K562 (cell line): ENCODE measurements around the gene CIP2A. TPM values are rescaled to one million over a fixed set of nuclear protein-coding genes. Genes with fewer than 3 reads are reported as not detected.

Source experiments
- ATAC-seq: fragments of 200-7000 bp; cut with Tn5 transposase; 3 replicates; pipeline ENCODE4 v1.9.1; 2020; ENCODE audit warnings: moderate library complexity
- BruUV-seq: library from RNA; stranded (reverse); fragments of 400-500 nt; replicated peaks from 2 replicates; lab custom pipeline; 2021; lab: Mats Ljungman, UMichigan
- CTCF ChIA-PET: fragments of 300-600 bp; formaldehyde crosslinking; extraction: SDS; loops from one replicate; lab custom pipeline; 2021; ENCODE audit warnings: low intra/inter-chr PET ratio; lab: Yijun Ruan, JAX
- POLR2A ChIA-PET: fragments of 300-600, 350-650 bp; sonication (Branson Sonifier 250); formaldehyde crosslinking; extraction: SDS; loops from one replicate; lab custom pipeline; 2021; ENCODE audit warnings: antibody characterized with exemption, inconsistent platforms; lab: Yijun Ruan, JAX
- DNase-seq, 4 experiments: peaks; one replicate each; pipeline versions ENCODE4 v3.0.0 to v3.0.0-alpha.2; 2011 to 2018; ENCODE audit warnings: low spot score in 3 of 4, mixed read lengths in 3 of 4; ENCODE audit errors: extremely low read depth in 1 of 4
- FAIRE-seq: peaks from 2 replicates; lab custom pipeline; 2011; peaks lifted over from hg19 to GRCh38; lab: Jason Lieb, UNC
- H2AFZ ChIP-seq: 2 replicates; pipeline ENCODE4 v1.6.0; 2011; ENCODE audit warnings: low read depth, low read length, control low read depth, inconsistent platforms
- H3K27ac ChIP-seq: fragments of 200-600 bp; 3 replicates; pipeline ENCODE4 v1.8.0; 2011; ENCODE audit warnings: low read depth, mild to moderate bottlenecking, control low read depth, inconsistent platforms, low read length, moderate library complexity, mixed read lengths; ENCODE audit errors: extremely low read depth
- H3K27me3 ChIP-seq, 2 experiments: fragments of 300-600 bp in 1 of 2; 2 replicates in 1 of 2; 3 replicates in 1 of 2; pipeline versions ENCODE4 v1.6.0 to v1.8.0; 2011; ENCODE audit warnings: inconsistent platforms in 2 of 2, low read length in 2 of 2, mild to moderate bottlenecking in 1 of 2, mixed read lengths in 1 of 2, moderate library complexity in 1 of 2; ENCODE audit not compliant: control insufficient read depth in 2 of 2, insufficient read depth in 2 of 2
- H3K36me3 ChIP-seq: fragments of 300-600 bp; 3 replicates; pipeline ENCODE4 v1.8.0; 2011; ENCODE audit warnings: mild to moderate bottlenecking, low read length, inconsistent platforms; ENCODE audit not compliant: control insufficient read depth, insufficient read depth
- H3K4me1 ChIP-seq, 2 experiments: fragments of 200-600 bp in 1 of 2; replicated peaks in 1 of 2; 2 replicates in 1 of 2; 3 replicates in 1 of 2; pipeline versions ENCODE4 v1.5.1 to v1.8.0; 2011; ENCODE audit warnings: inconsistent platforms in 2 of 2, low read length in 2 of 2, mild to moderate bottlenecking in 1 of 2, mixed read lengths in 1 of 2, moderate library complexity in 1 of 2; ENCODE audit not compliant: control insufficient read depth in 2 of 2, insufficient read depth in 2 of 2
- H3K4me2 ChIP-seq: 2 replicates; pipeline ENCODE4 v1.6.1; 2011; ENCODE audit warnings: low read length, control low read depth, inconsistent platforms, mixed read lengths; ENCODE audit not compliant: insufficient read depth
- H3K4me3 ChIP-seq: fragments of 200-600 bp; sonication (generic), shearing (Covaris generic); 2 replicates; pipeline ENCODE4 v1.5.1; 2016; ENCODE audit warnings: control low read depth, inconsistent platforms
- H3K79me2 ChIP-seq: fragments of 200-600 bp; 3 replicates; pipeline ENCODE4 v1.8.0; 2011; ENCODE audit warnings: low read length, inconsistent platforms; ENCODE audit not compliant: control insufficient read depth, insufficient read depth
- H3K9ac ChIP-seq, 2 experiments: 2 replicates each; pipeline versions ENCODE4 v1.6.0 to v1.6.1; 2011; ENCODE audit warnings: low read depth in 2 of 2, low read length in 2 of 2, control low read depth in 1 of 2, inconsistent platforms in 1 of 2, mild to moderate bottlenecking in 1 of 2, mixed read lengths in 1 of 2; ENCODE audit not compliant: insufficient read depth in 1 of 2
- H3K9me1 ChIP-seq: one replicate; pipeline ENCODE4 v1.6.0; 2011; ENCODE audit warnings: inconsistent platforms, mild to moderate bottlenecking, low read length, moderate library complexity; ENCODE audit not compliant: control insufficient read depth, insufficient read depth
- H3K9me3 ChIP-seq: replicated peaks from 2 replicates; pipeline ENCODE4 v1.5.1; 2011; ENCODE audit warnings: low read depth, low read length, inconsistent platforms; ENCODE audit not compliant: control insufficient read depth, insufficient read depth
- H4K20me1 ChIP-seq: replicated peaks from 2 replicates; pipeline ENCODE4 v1.6.1; 2011; ENCODE audit warnings: low read length, inconsistent platforms, mixed read lengths; ENCODE audit not compliant: control insufficient read depth, insufficient read depth
- DACH1 ChIP-seq: fragments of 450-650 bp; IDR thresholded peaks from 2 replicates; pipeline ENCODE4 v1.6.1; 2018; ENCODE audit not compliant: partially characterized antibody
- FIP1L1 ChIP-seq: fragments of 200-400 bp; formaldehyde crosslinking; IDR thresholded peaks from 2 replicates; pipeline ENCODE4 v1.6.1; 2018; ENCODE audit warnings: mild to moderate bottlenecking, low read depth, low read length; ENCODE audit not compliant: poor library complexity, severe bottlenecking
- GTF2F1 ChIP-seq: IDR thresholded peaks from 2 replicates; pipeline ENCODE4 v1.6.1; 2011; ENCODE audit warnings: low read depth, low read length, improper control_type of control experiment
- HSF4 ChIP-seq: fragments of 250-450 bp; sonication (Bioruptor Pico); IDR thresholded peaks from 2 replicates; pipeline ENCODE4 v2.1.2; 2022; ENCODE audit warnings: mild to moderate bottlenecking, moderate library complexity, borderline replicate concordance
- NR2F6 ChIP-seq: fragments of 450-650 bp; formaldehyde crosslinking; IDR thresholded peaks from 2 replicates; pipeline ENCODE4 v1.4.0; 2020; ENCODE audit warnings: mild to moderate bottlenecking
- PPARD ChIP-seq: fragments of 250-450 bp; sonication (Bioruptor Pico); IDR thresholded peaks from 2 replicates; pipeline ENCODE4 v1.8.0; 2022; ENCODE audit warnings: inconsistent platforms, mild to moderate bottlenecking, moderate library complexity
- ZBTB1 ChIP-seq: sonication (generic); formaldehyde crosslinking; IDR thresholded peaks from 2 replicates; pipeline ENCODE4 v1.8.1; 2023; ENCODE audit warnings: missing genetic modification reagents, low read depth, mild to moderate bottlenecking, borderline replicate concordance
- ZNF212 ChIP-seq: fragments of 450-650 bp; formaldehyde crosslinking; IDR thresholded peaks from 2 replicates; pipeline ENCODE4 v1.4.0; 2020; ENCODE audit warnings: mild to moderate bottlenecking
- ZNF76 ChIP-seq: fragments of 250-450 bp; sonication (Bioruptor Pico); IDR thresholded peaks from 2 replicates; pipeline ENCODE4 v1.4.0; 2020; ENCODE audit warnings: mild to moderate bottlenecking, moderate library complexity, borderline replicate concordance
- WGBS: fragments of 100-300 bp; shearing (Covaris generic); methylation state at CpG from one replicate; pipeline ENCODE4 v1.1.6; 2016; ENCODE audit warnings: low coverage, mixed read lengths; ENCODE audit not compliant: insufficient coverage; ENCODE audit errors: missing lambda C conversion rate; 5-methylcytosine and 5-hydroxymethylcytosine counted together
- in situ Hi-C: fragments of 300-500 bp; cut with MboI; formaldehyde crosslinking; loops from 4 replicates; pipeline ENCODE4 v1.15.0; 2018; ENCODE audit warnings: inconsistent platforms, mixed read lengths
- intact Hi-C: fragments of 100-400 bp; cut with micrococcal nuclease; formaldehyde crosslinking; loops from 2 replicates; pipeline ENCODE4 v1.14.2; 2022
- polyA plus RNA-seq, 8 experiments: library from polyadenylated mRNA; depleted of rRNA in 4 of 8; stranded (reverse) in 5 of 8; unstranded in 3 of 8; fragments of >200 nt; fragmentation: Nextera tagmentation in 2 of 8; fragmentation: Illumina TruSeq in 1 of 8; extraction: Ambion mirVana in 2 of 8; extraction: Trizol in 1 of 8; gene quantifications; 2 replicates each; pipeline versions ENCODE4 v1.2.1 to v1.2.3, GENCODE V29; 2011 to 2014; ENCODE audit warnings: inconsistent platforms in 1 of 8, missing spikeins in 1 of 8
- total RNA-seq, 7 experiments: library from RNA; depleted of rRNA in 6 of 7; stranded (reverse); fragments of >200 nt in 6 of 7; fragmentation: Illumina TruSeq in 2 of 7; extraction: Trizol in 2 of 7; gene quantifications; 2 replicates each; pipeline versions ENCODE4 v1.2.1 to v1.2.3, GENCODE V29; 2011 to 2021; ENCODE audit warnings: low replicate concordance in 1 of 7
- TF ChIP-seq, protein P1 (sequence below): sonication (generic); IDR thresholded peaks from 2 replicates; pipeline ENCODE4 v1.6.1; 2016
- TF ChIP-seq, protein P2 (sequence below), 2 experiments: fragments of 450-650 bp; IDR thresholded peaks; 2 replicates each; pipeline ENCODE4 v1.6.1; 2018; ENCODE audit warnings: mild to moderate bottlenecking in 2 of 2, low read depth in 1 of 2; ENCODE audit not compliant: partially characterized antibody in 2 of 2
- TF ChIP-seq, protein P3 (sequence below): IDR thresholded peaks from 2 replicates; pipeline ENCODE4 v1.6.1; 2011; ENCODE audit not compliant: insufficient read length; ENCODE audit errors: extremely low read depth
- TF ChIP-seq, protein P4 (sequence below): fragments of 250-450 bp; sonication (Bioruptor Pico); IDR thresholded peaks from 2 replicates; pipeline ENCODE4 v1.5.1; 2021; ENCODE audit warnings: mild to moderate bottlenecking
- TF ChIP-seq, protein P5 (sequence below): IDR thresholded peaks from 2 replicates; pipeline ENCODE4 v1.6.1; 2016; ENCODE audit warnings: missing genetic modification characterization, missing compliant biosample characterization

Gene CIP2A
- total and polyA plus RNA-seq, 9 of the 15 experiments (the other 6 are each of a cell fraction or from before 2014, with no cell fraction given): 10.5 to 41.7 (median 31.5) TPM

DNA sequence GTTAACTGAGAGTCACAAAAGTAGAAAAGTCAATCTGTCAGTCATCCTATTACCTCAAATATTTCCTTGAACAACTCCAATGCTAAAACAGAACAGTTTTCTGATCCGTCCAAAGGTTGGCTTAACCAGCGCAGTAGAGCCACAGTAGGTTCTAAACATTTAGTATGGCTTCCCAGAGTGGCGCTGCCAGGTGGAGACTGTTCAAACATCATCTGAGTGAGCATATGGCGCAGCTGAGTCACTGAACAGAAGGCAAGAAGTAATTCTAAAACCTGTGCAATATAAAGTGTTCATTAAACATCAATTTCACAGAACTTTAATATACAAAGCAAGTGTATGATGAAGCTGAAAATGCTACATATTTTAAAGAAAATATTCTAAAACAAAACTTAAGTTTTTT is 19.9 kb downstream of the CIP2A start:
- 98% methylated on average over 4 of the region's 4 CpGs for WGBS
- ATAC-seq: no peak
- in situ Hi-C loops: no loop called here
- intact Hi-C loops: no loop called here
- ChIA-PET CTCF (no interaction called here), POLR2A (no interaction called here)
- H3K27ac ChIP-seq: no peak overlapping the region
- H3K4me1 ChIP-seq: no peaks in the 10 kb centered on the region
- H3K9me1 ChIP-seq: no peaks in the 10 kb centered on the region
- H3K79me2 ChIP-seq: no peaks in the 10 kb centered on the region
- FAIRE-seq: no peak
- H3K36me3 ChIP-seq: peaks cover 67% of the 10 kb centered on the region; the same call in 2 of the 3 replicates
- H3K4me2 ChIP-seq: no peak overlapping the region
- no peaks in the 10 kb centered on the region for H3K27me3 ChIP-seq
- H3K9me3 ChIP-seq: no peaks in the 10 kb centered on the region; the same call in 1 of the 2 replicates
- BruUV-seq: no TSS peak
- H2AFZ ChIP-seq: no peak overlapping the region
- H4K20me1 ChIP-seq: no peaks in the 10 kb centered on the region; the same call in 1 of the 2 replicates
- DNase-seq: no peak
- no peak overlapping the region for H3K9ac ChIP-seq
- H3K4me3 ChIP-seq: no peak overlapping the region
- TF ChIP-seq PPARD (CRISPR knock-in tag) (no peak), HSF4 (CRISPR knock-in tag) (no peak), ZNF212 (CRISPR knock-in tag) (no peak), FIP1L1 (no peak), ZBTB1 (no peak), GTF2F1 (no peak), DACH1 (no peak), ZNF76 (CRISPR knock-in tag) (no peak), NR2F6 (CRISPR knock-in tag) (no peak)
- TF ChIP-seq, protein P1, sequence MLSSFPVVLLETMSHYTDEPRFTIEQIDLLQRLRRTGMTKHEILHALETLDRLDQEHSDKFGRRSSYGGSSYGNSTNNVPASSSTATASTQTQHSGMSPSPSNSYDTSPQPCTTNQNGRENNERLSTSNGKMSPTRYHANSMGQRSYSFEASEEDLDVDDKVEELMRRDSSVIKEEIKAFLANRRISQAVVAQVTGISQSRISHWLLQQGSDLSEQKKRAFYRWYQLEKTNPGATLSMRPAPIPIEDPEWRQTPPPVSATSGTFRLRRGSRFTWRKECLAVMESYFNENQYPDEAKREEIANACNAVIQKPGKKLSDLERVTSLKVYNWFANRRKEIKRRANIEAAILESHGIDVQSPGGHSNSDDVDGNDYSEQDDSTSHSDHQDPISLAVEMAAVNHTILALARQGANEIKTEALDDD: no peak
- TF ChIP-seq, protein P2, sequence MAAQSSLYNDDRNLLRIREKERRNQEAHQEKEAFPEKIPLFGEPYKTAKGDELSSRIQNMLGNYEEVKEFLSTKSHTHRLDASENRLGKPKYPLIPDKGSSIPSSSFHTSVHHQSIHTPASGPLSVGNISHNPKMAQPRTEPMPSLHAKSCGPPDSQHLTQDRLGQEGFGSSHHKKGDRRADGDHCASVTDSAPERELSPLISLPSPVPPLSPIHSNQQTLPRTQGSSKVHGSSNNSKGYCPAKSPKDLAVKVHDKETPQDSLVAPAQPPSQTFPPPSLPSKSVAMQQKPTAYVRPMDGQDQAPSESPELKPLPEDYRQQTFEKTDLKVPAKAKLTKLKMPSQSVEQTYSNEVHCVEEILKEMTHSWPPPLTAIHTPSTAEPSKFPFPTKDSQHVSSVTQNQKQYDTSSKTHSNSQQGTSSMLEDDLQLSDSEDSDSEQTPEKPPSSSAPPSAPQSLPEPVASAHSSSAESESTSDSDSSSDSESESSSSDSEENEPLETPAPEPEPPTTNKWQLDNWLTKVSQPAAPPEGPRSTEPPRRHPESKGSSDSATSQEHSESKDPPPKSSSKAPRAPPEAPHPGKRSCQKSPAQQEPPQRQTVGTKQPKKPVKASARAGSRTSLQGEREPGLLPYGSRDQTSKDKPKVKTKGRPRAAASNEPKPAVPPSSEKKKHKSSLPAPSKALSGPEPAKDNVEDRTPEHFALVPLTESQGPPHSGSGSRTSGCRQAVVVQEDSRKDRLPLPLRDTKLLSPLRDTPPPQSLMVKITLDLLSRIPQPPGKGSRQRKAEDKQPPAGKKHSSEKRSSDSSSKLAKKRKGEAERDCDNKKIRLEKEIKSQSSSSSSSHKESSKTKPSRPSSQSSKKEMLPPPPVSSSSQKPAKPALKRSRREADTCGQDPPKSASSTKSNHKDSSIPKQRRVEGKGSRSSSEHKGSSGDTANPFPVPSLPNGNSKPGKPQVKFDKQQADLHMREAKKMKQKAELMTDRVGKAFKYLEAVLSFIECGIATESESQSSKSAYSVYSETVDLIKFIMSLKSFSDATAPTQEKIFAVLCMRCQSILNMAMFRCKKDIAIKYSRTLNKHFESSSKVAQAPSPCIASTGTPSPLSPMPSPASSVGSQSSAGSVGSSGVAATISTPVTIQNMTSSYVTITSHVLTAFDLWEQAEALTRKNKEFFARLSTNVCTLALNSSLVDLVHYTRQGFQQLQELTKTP (IDR thresholded peaks at IDR 0.05; ENCODE audit: low read depth in 1 of 2, partially characterized antibody in 2 of 2): no peak
- TF ChIP-seq, protein P3, sequence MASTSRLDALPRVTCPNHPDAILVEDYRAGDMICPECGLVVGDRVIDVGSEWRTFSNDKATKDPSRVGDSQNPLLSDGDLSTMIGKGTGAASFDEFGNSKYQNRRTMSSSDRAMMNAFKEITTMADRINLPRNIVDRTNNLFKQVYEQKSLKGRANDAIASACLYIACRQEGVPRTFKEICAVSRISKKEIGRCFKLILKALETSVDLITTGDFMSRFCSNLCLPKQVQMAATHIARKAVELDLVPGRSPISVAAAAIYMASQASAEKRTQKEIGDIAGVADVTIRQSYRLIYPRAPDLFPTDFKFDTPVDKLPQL: no peak
- TF ChIP-seq, protein P4, sequence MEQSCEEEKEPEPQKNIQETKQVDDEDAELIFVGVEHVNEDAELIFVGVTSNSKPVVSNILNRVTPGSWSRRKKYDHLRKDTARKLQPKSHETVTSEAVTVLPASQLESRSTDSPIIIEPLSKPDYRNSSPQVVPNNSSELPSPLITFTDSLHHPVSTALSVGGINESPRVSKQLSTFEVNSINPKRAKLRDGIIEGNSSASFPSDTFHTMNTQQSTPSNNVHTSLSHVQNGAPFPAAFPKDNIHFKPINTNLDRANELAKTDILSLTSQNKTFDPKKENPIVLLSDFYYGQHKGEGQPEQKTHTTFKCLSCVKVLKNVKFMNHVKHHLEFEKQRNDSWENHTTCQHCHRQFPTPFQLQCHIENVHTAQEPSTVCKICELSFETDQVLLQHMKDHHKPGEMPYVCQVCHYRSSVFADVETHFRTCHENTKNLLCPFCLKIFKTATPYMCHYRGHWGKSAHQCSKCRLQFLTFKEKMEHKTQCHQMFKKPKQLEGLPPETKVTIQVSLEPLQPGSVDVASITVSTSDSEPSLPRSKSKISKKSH (CRISPR knock-in tag): no peak
- TF ChIP-seq, protein P5, sequence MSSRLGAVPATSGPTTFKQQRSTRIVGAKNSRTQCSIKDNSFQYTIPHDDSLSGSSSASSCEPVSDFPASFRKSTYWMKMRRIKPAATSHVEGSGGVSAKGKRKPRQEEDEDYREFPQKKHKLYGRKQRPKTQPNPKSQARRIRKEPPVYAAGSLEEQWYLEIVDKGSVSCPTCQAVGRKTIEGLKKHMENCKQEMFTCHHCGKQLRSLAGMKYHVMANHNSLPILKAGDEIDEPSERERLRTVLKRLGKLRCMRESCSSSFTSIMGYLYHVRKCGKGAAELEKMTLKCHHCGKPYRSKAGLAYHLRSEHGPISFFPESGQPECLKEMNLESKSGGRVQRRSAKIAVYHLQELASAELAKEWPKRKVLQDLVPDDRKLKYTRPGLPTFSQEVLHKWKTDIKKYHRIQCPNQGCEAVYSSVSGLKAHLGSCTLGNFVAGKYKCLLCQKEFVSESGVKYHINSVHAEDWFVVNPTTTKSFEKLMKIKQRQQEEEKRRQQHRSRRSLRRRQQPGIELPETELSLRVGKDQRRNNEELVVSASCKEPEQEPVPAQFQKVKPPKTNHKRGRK: no peak
